ENCODE results near the gene DPM2.

GRCh38 chr9:127892831-127893230 lies 44.8 kb downstream of the DPM2 start:
- TF ChIP-seq CTCF (IDR thresholded peaks at IDR 0.05) (no peak), POLR2A (IDR thresholded peaks at IDR 0.05) (no peak)
